OCI-LY7 (cell line): ENCODE data around the gene SRGAP3. TPM values are rescaled to one million over a fixed set of nuclear protein-coding genes. Genes with fewer than 3 reads are reported as not detected.

ENCODE experiments used
- BruUV-seq: library from RNA; stranded (reverse); fragments of 400-500 nt; replicated peaks from 2 replicates; lab custom pipeline; 2021; lab: Mats Ljungman, UMichigan
- CTCF ChIA-PET: fragments of 300-600 bp; sonication (Branson Sonifier 250); formaldehyde crosslinking; loops from one replicate; lab custom pipeline; 2022; ENCODE audit warnings: antibody characterized with exemption; ENCODE audit not compliant: unreplicated experiment; lab: Charles Lee
- POLR2A ChIA-PET: fragments of 300-600 bp; sonication (Branson Sonifier 250); formaldehyde crosslinking; loops from one replicate; lab custom pipeline; 2022; ENCODE audit warnings: antibody characterized with exemption; lab: Charles Lee
- DNase-seq: peaks from one replicate; pipeline ENCODE4 v3.0.0-alpha.2; 2015; ENCODE audit warnings: low spot score
- H2AFZ ChIP-seq: fragments of 200-600 bp; sonication (generic), shearing (Covaris generic); 2 replicates; pipeline ENCODE4 v1.6.1; 2014; ENCODE audit warnings: mild to moderate bottlenecking, antibody characterized with exemption, low read length, moderate library complexity
- H3K27ac ChIP-seq: fragments of 200-600 bp; sonication (generic); 2 replicates; pipeline ENCODE4 v1.5.1; 2014; ENCODE audit warnings: mixed run types, low read depth, mild to moderate bottlenecking, moderate library complexity, low read length, inconsistent platforms; ENCODE audit not compliant: poor library complexity, severe bottlenecking
- H3K36me3 ChIP-seq: fragments of 200-600 bp; sonication (generic); 2 replicates; pipeline ENCODE4 v1.6.1; 2014; ENCODE audit warnings: mild to moderate bottlenecking, antibody characterized with exemption, low read length, moderate library complexity, mixed read lengths; ENCODE audit not compliant: insufficient read depth
- H3K4me1 ChIP-seq: fragments of 200-600 bp; sonication (generic); 2 replicates; pipeline ENCODE4 v1.5.1; 2014; ENCODE audit warnings: mild to moderate bottlenecking, low read length; ENCODE audit not compliant: insufficient read depth, poor library complexity, severe bottlenecking
- H3K4me2 ChIP-seq: fragments of 200-600 bp; sonication (generic); 2 replicates; pipeline ENCODE4 v1.6.1; 2014; ENCODE audit warnings: mild to moderate bottlenecking, low read length
- H3K4me3 ChIP-seq: fragments of 200-600 bp; sonication (generic); 2 replicates; pipeline ENCODE4 v1.5.1; 2014; ENCODE audit warnings: mild to moderate bottlenecking, low read depth, low read length; ENCODE audit not compliant: poor library complexity, severe bottlenecking
- H3K79me2 ChIP-seq: fragments of 200-600 bp; sonication (generic); 2 replicates; pipeline ENCODE4 v1.6.1; 2016; ENCODE audit warnings: low read depth, mild to moderate bottlenecking, low read length, moderate library complexity, mixed read lengths; ENCODE audit not compliant: insufficient read depth
- H3K9me2 ChIP-seq: fragments of 200-600 bp; sonication (generic); 2 replicates; pipeline ENCODE4 v1.6.1; 2016; ENCODE audit warnings: mild to moderate bottlenecking, low read length, mixed read lengths; ENCODE audit not compliant: insufficient read depth
- H3K9me3 ChIP-seq: fragments of 200-600 bp; sonication (generic); 2 replicates; pipeline ENCODE4 v1.6.1; 2014; ENCODE audit warnings: mild to moderate bottlenecking, mixed run types, low read length, mixed read lengths
- H4K20me1 ChIP-seq: fragments of 200-600 bp; sonication (generic); 2 replicates; pipeline ENCODE4 v1.6.1; 2014; ENCODE audit warnings: mild to moderate bottlenecking, antibody characterized with exemption, low read length, moderate library complexity, mixed read lengths; ENCODE audit not compliant: insufficient read depth
- CTCF ChIP-seq: fragments of 200-600 bp; sonication (generic); conservative IDR thresholded peaks from 2 replicates; pipeline ENCODE4 v1.5.1; 2014; ENCODE audit warnings: mild to moderate bottlenecking, antibody characterized with exemption, low read length, moderate library complexity, mixed read lengths
- EZH2phosphoT487 ChIP-seq: fragments of 200-600 bp; sonication (generic); IDR thresholded peaks from 2 replicates; pipeline ENCODE4 v1.6.1; 2018; ENCODE audit warnings: low read depth, borderline replicate concordance, mild to moderate bottlenecking, mixed run types, antibody characterized with exemption, low read length, moderate library complexity, mixed read lengths
- intact Hi-C: fragments of 100-400 bp; cut with micrococcal nuclease; formaldehyde crosslinking; loops from one replicate; pipeline ENCODE4 v1.10.0; 2022; ENCODE audit not compliant: unreplicated experiment
- total RNA-seq, 2 experiments: library from RNA; depleted of rRNA in 1 of 2; stranded (reverse); fragments of >200 nt in 1 of 2; shearing (Covaris generic) in 1 of 2; gene quantifications; 2 replicates each; pipeline ENCODE4 v1.2.3, GENCODE V29; 2014 to 2022

Gene SRGAP3
- total RNA-seq, 2 experiments from 2014 or later: 1.5 to 1.7 TPM

- POLR2A ChIA-PET: interaction anchor here (0.7 kb wide), 1 partner anchor 106 kb away, joined by 3 read pairs; no protein-coding TSS in a partner anchor
- no peak overlapping the region for H3K4me2 ChIP-seq
- H3K36me3 ChIP-seq: no peaks in the 10 kb centered on the region
- CTCF ChIA-PET: no interaction called here
- no peaks in the 10 kb centered on the region for H4K20me1 ChIP-seq
- H3K27ac ChIP-seq: no peak overlapping the region
- no TSS peak for BruUV-seq
- no peaks in the 10 kb centered on the region for H3K9me3 ChIP-seq
- H3K9me2 ChIP-seq: no peaks in the 10 kb centered on the region
- no peak overlapping the region for H3K4me3 ChIP-seq
- intact Hi-C loops: no loop called here
- no peaks in the 10 kb centered on the region for H3K79me2 ChIP-seq
- no peak overlapping the region for H2AFZ ChIP-seq
- TF ChIP-seq CTCF (no peak), EZH2phosphoT487 (no peak)
- no peak for DNase-seq
- H3K4me1 ChIP-seq: no peaks in the 10 kb centered on the region
Observed at GRCh38 chr3:9074079-9074478, 175.4 kb downstream of the SRGAP3 start.

- no peaks in the 10 kb centered on the region for H4K20me1 ChIP-seq
- TF ChIP-seq CTCF (no peak), EZH2phosphoT487 (no peak)
- H3K4me2 ChIP-seq: no peak overlapping the region
- no peak overlapping the region for H3K27ac ChIP-seq
- no peak overlapping the region for H3K4me3 ChIP-seq
- H2AFZ ChIP-seq: no peak overlapping the region
- no peak for DNase-seq
- ChIA-PET CTCF (no interaction called here), POLR2A (no interaction called here)
- no peaks in the 10 kb centered on the region for H3K4me1 ChIP-seq
- no TSS peak for BruUV-seq
- H3K9me3 ChIP-seq: no peaks in the 10 kb centered on the region
- no peaks in the 10 kb centered on the region for H3K36me3 ChIP-seq
- H3K9me2 ChIP-seq: no peaks in the 10 kb centered on the region
- no peaks in the 10 kb centered on the region for H3K79me2 ChIP-seq
- intact Hi-C loops: no loop called here
Observed at GRCh38 chr3:9072667-9073009, 176.8 kb downstream of the SRGAP3 start.

GRCh38 chr3:9071936-9072666 lies 177.3 kb downstream of the SRGAP3 start:
- Histone ChIP-seq H3K79me2 (no peaks in the 10 kb centered on the region), H3K9me3 (no peaks in the 10 kb centered on the region), H3K4me3 (no peak overlapping the region), H3K36me3 (no peaks in the 10 kb centered on the region), H3K27ac (no peak overlapping the region), H2AFZ (no peak overlapping the region), H3K4me2 (no peak overlapping the region), H3K9me2 (no peaks in the 10 kb centered on the region), H3K4me1 (no peaks in the 10 kb centered on the region), H4K20me1 (no peaks in the 10 kb centered on the region)
- BruUV-seq: no TSS peak
- no peak for TF ChIP-seq EZH2phosphoT487
- CTCF ChIA-PET: no interaction called here
- POLR2A ChIA-PET: no interaction called here
- DNase-seq: no peak
- intact Hi-C loops: no loop called here
